DND-41 (cell line): ENCODE results near the gene SLC12A6.

Experiments
- ATAC-seq: fragments of 200-7000 bp; cut with Tn5 transposase; 3 replicates; pipeline ENCODE4 v1.9.1; 2021; ENCODE audit warnings: low read depth; ENCODE audit not compliant: insufficient read depth
- DNase-seq: peaks from one replicate; pipeline ENCODE4 v3.0.0-alpha.2; 2020
- H2AFZ ChIP-seq: 2 replicates; pipeline ENCODE4 v1.6.0; 2012; ENCODE audit warnings: low read depth, low read length
- H3K27ac ChIP-seq: 2 replicates; pipeline ENCODE4 v1.5.1; 2012; ENCODE audit warnings: low read length, inconsistent platforms
- H3K27me3 ChIP-seq: fragments of 200-600 bp; sonication (generic); 2 replicates; pipeline ENCODE4 v1.6.0; 2012; ENCODE audit warnings: low read length, mild to moderate bottlenecking, inconsistent platforms; ENCODE audit not compliant: insufficient read depth, poor library complexity
- H3K36me3 ChIP-seq: 2 replicates; pipeline ENCODE4 v1.5.1; 2012; ENCODE audit warnings: low read length, inconsistent platforms; ENCODE audit not compliant: insufficient read depth
- H3K4me1 ChIP-seq: 2 replicates; pipeline ENCODE4 v1.5.1; 2012; ENCODE audit warnings: mild to moderate bottlenecking, low read length; ENCODE audit not compliant: insufficient read depth
- H3K4me2 ChIP-seq: 2 replicates; pipeline ENCODE4 v1.6.0; 2012; ENCODE audit warnings: mild to moderate bottlenecking, moderate library complexity, low read length, inconsistent platforms; ENCODE audit not compliant: insufficient read depth
- H3K4me3 ChIP-seq, 2 experiments: fragments of 200-600 bp in 1 of 2; shearing (Covaris generic) in 1 of 2; 2 replicates each; pipeline ENCODE4 v1.5.1; 2012 to 2016; ENCODE audit warnings: inconsistent platforms in 2 of 2, low read length in 2 of 2, mild to moderate bottlenecking in 2 of 2, low read depth in 1 of 2, moderate library complexity in 1 of 2
- H3K79me2 ChIP-seq: 2 replicates; pipeline ENCODE4 v1.6.0; 2012; ENCODE audit warnings: low read length, inconsistent platforms; ENCODE audit not compliant: insufficient read depth
- H3K9ac ChIP-seq: 2 replicates; pipeline ENCODE4 v1.6.0; 2012; ENCODE audit warnings: low read depth, mild to moderate bottlenecking, inconsistent platforms, low read length, moderate library complexity
- H3K9me3 ChIP-seq: 2 replicates; pipeline ENCODE4 v1.5.1; 2012; ENCODE audit warnings: low read length, moderate library complexity, mild to moderate bottlenecking, inconsistent platforms; ENCODE audit not compliant: insufficient read depth, severe bottlenecking
- H4K20me1 ChIP-seq: 2 replicates; pipeline ENCODE4 v1.6.0; 2012; ENCODE audit warnings: low read length; ENCODE audit not compliant: insufficient read depth
- EZH2 ChIP-seq: IDR thresholded peaks from 3 replicates; pipeline ENCODE4 v1.6.1; 2012; ENCODE audit warnings: borderline replicate concordance, low read depth, mild to moderate bottlenecking, moderate library complexity, low read length, inconsistent platforms; ENCODE audit not compliant: severe bottlenecking
- TF ChIP-seq, protein P1 (sequence below): IDR thresholded peaks from 2 replicates; pipeline ENCODE4 v1.5.1; 2012; ENCODE audit warnings: borderline replicate concordance, low read length, moderate library complexity, mild to moderate bottlenecking; ENCODE audit not compliant: poor library complexity, severe bottlenecking; ENCODE audit errors: extremely low read depth

Gene SLC12A6

DNA sequence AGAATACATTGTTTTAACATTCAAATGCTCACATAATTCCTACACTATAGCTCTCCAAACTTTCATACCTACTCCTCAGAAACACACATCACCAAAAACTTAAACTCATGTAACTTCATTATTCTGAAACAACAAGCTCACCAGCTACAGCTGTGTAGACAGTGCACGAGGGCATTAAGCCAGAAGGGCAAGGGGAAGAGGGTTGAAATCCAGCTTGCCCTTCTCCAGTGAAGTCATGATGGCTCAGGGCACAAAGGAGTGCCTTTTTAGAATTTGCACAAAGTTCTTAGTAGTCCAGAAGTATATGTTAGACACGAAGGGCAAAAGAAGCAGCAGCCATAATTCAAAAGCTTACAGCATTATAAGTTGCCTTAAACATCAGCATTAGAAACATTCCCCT, 8.6 kb downstream of the SLC12A6 start:
- Histone ChIP-seq H3K4me2 (no peak overlapping the region), H3K79me2 (peaks cover 4% of the 10 kb centered on the region; the same call in 1 of the 2 replicates), H4K20me1 (no peaks in the 10 kb centered on the region), H3K9me3 (no peaks in the 10 kb centered on the region), H3K4me1 (peaks cover 8% of the 10 kb centered on the region), H3K36me3 (no peaks in the 10 kb centered on the region), H3K4me3 (no peak overlapping the region), H2AFZ (no peak overlapping the region), H3K27ac (no peak overlapping the region), H3K9ac (no peak overlapping the region), H3K27me3 (no peaks in the 10 kb centered on the region)
- no peak for DNase-seq
- ATAC-seq, result no peak
- TF ChIP-seq, protein P1, sequence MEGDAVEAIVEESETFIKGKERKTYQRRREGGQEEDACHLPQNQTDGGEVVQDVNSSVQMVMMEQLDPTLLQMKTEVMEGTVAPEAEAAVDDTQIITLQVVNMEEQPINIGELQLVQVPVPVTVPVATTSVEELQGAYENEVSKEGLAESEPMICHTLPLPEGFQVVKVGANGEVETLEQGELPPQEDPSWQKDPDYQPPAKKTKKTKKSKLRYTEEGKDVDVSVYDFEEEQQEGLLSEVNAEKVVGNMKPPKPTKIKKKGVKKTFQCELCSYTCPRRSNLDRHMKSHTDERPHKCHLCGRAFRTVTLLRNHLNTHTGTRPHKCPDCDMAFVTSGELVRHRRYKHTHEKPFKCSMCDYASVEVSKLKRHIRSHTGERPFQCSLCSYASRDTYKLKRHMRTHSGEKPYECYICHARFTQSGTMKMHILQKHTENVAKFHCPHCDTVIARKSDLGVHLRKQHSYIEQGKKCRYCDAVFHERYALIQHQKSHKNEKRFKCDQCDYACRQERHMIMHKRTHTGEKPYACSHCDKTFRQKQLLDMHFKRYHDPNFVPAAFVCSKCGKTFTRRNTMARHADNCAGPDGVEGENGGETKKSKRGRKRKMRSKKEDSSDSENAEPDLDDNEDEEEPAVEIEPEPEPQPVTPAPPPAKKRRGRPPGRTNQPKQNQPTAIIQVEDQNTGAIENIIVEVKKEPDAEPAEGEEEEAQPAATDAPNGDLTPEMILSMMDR, result no peak
- no peak for TF ChIP-seq EZH2

DNA sequence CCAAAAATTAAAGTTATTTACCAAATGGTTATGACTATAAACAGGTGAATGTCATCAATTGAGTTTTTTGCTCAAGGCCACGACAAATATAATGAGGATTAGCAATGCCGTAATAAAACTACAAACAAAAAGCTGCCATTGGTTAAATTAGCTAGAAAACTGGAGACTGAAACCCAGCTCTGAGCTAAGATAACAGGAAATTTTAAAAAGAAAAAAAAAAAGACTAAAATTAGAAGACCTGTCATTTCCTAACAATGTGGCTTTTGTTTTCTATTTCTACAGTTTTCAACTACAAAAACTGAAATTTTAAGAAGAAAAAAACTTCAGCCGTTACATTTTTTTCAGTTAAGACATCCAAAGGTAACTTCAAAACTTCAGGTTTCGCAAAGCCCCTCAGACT, 9.7 kb downstream of the SLC12A6 start:
- H3K27ac ChIP-seq, result no peak overlapping the region
- TF ChIP-seq EZH2, result no peak
- TF ChIP-seq, protein P1, result no peak
- H3K9ac ChIP-seq, result no peak overlapping the region
- no peak overlapping the region for H3K4me3 ChIP-seq
- H3K79me2 ChIP-seq, result no peaks in the 10 kb centered on the region
- no peak for DNase-seq
- no peak overlapping the region for H2AFZ ChIP-seq
- H3K36me3 ChIP-seq, result no peaks in the 10 kb centered on the region
- no peak overlapping the region for H3K4me2 ChIP-seq
- no peaks in the 10 kb centered on the region for H4K20me1 ChIP-seq
- 0 out of 2 replicates have a peak, but pooled peaks cover 5% of the 10 kb centered on the region for H3K4me1 ChIP-seq
- no peaks in the 10 kb centered on the region for H3K27me3 ChIP-seq
- no peaks in the 10 kb centered on the region for H3K9me3 ChIP-seq
- no peak for ATAC-seq

DNA sequence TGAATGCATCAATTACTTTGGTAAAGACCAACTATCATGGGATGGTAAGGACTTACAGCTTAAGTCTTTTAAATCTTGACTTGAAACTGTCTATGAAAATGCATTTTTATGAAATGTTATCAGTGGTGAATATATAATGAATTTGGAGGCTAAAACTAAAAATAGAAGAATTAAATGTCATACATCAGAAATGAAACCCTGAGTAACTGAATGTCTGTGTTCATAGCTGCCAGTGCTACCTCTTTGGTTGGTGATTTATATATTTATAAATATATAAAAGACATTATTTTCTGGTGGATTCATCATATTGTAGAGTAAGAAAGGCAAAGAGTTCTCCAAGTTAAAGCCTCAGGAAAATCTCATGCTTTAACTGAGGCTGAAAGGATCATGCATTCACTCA, 12.2 kb downstream of the SLC12A6 start:
- Histone ChIP-seq H3K27ac (no peak overlapping the region), H3K4me2 (no peak overlapping the region), H4K20me1 (no peaks in the 10 kb centered on the region), H3K79me2 (no peaks in the 10 kb centered on the region), H2AFZ (no peak overlapping the region), H3K36me3 (no peaks in the 10 kb centered on the region), H3K9ac (no peak overlapping the region), H3K4me1 (no peaks in the 10 kb centered on the region), H3K27me3 (no peaks in the 10 kb centered on the region), H3K9me3 (no peaks in the 10 kb centered on the region), H3K4me3 (no peak overlapping the region)
- no peak for DNase-seq
- TF ChIP-seq, protein P1, result no peak
- TF ChIP-seq EZH2, result no peak
- ATAC-seq, result no peak

DNA sequence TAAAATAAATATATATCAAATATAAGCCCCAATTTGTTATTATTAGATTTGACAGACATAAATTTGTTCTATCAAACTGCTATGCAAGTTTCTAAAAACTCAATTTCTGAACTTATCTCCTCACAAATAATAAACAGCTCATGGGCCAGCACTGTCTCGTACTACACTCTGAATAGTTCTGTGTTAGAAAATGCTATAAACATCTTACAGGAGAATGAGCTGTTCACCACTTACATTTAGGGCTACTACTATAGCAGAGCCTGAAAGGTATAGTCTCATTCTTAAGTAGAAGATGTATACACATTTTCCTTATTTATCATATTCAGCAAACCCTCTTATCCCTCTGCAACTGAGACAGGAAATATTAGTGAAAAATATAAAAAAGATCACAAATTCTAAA, 12.6 kb downstream of the SLC12A6 start:
- no peak overlapping the region for H2AFZ ChIP-seq
- H4K20me1 ChIP-seq, result no peaks in the 10 kb centered on the region
- no peaks in the 10 kb centered on the region for H3K27me3 ChIP-seq
- TF ChIP-seq EZH2, result no peak
- TF ChIP-seq, protein P1, result no peak
- no peaks in the 10 kb centered on the region for H3K36me3 ChIP-seq
- ATAC-seq, result no peak
- H3K9me3 ChIP-seq, result no peaks in the 10 kb centered on the region
- H3K9ac ChIP-seq, result no peak overlapping the region
- no peak for DNase-seq
- no peaks in the 10 kb centered on the region for H3K4me1 ChIP-seq
- no peak overlapping the region for H3K4me2 ChIP-seq
- H3K27ac ChIP-seq, result no peak overlapping the region
- H3K4me3 ChIP-seq, result no peak overlapping the region
- no peaks in the 10 kb centered on the region for H3K79me2 ChIP-seq
